Measurements from ENCODE around the gene DMC1.

- TF ChIP-seq BRD9 (IDR thresholded peaks at IDR 0.05; ENCODE audit: low read depth, partially characterized antibody) (peak; percentile 96), CTCF (IDR thresholded peaks at IDR 0.05 in 2 of 3, conservative IDR thresholded peaks at IDR 0.05 in 1 of 3; ENCODE audit: insufficient read depth in 2 of 3, low read depth in 1 of 3, low read length in 3 of 3) (peak in 1 of 3 experiments; percentile 17; a peak in 1 of 6 replicates), HINFP (tag; conservative IDR thresholded peaks at IDR 0.05; ENCODE audit: low read depth) (no peak; the same call in 1 of the 2 replicates), CSDE1 (IDR thresholded peaks at IDR 0.05) (no peak)
Observed at GRCh38 chr22:38506118-38506962, 63.6 kb downstream of the DMC1 start, which contains the start of gene DDX17.

Data from K562 (cell line).